ENCODE results near the gene RAET1L. TPM values are rescaled to one million over a fixed set of nuclear protein-coding genes. Genes with fewer than 3 reads are reported as not detected.
A peak's percentile ranks its signal among the peaks of the same experiment; 100 is the strongest.

RAET1L gene
- polyA plus RNA-seq, 3 donors, result not detected

- Mint-ChIP-seq H3K9me3 (peaks cover 0 to 8% (median 5%) of the 10 kb centered on the region in 7 donors), H3K4me3 (peak overlapping the region; percentile 43 to 85), H3K36me3 (peaks cover 0 to 5% of the 10 kb centered on the region in 2 donors), H3K27me3 (ENCODE audit: low read depth in 3 of 3) (peaks cover 78 to 88% (median 84%) of the 10 kb centered on the region in 3 donors), H3K4me1 (peaks cover 12% of the 10 kb centered on the region), H3K27ac (no peak overlapping the region)
- no peak overlapping the region for H3K9ac ChIP-seq (ENCODE audit: insufficient read depth, low read length, poor library complexity, severe bottlenecking)
- H3K27ac ChIP-seq (ENCODE audit: low read depth in 1 of 2, low read length in 2 of 2), result no peak overlapping the region
- H3K4me3 ChIP-seq (replicated peaks in 1 of 3; ENCODE audit: low read depth in 2 of 3, low read length in 3 of 3), result no peak overlapping the region
- intact Hi-C loops (cut with micrococcal nuclease), result no loop called here
- H3K4me2 ChIP-seq (replicated peaks; ENCODE audit: extremely low read depth, low read length, poor library complexity, severe bottlenecking), result no peak overlapping the region
- DNase-seq, result no peak
- 4% methylated on average over 51 of the region's 55 CpGs for WGBS (ENCODE audit: insufficient coverage)
- H3K79me2 ChIP-seq (ENCODE audit: insufficient read depth, low read length), result no peaks in the 10 kb centered on the region
- TF ChIP-seq CTCF (IDR thresholded peaks at IDR 0.05), result no peak
- peaks cover 0 to 24% of the 10 kb centered on the region in 2 donors for H3K9me3 ChIP-seq (replicated peaks in 1 of 2; ENCODE audit: control insufficient read depth in 1 of 2, insufficient read depth in 1 of 2, low read length in 2 of 2)
- H3K36me3 ChIP-seq (replicated peaks in 1 of 2; ENCODE audit: control insufficient read depth in 1 of 2, insufficient read depth in 2 of 2, low read length in 2 of 2), result no peaks in the 10 kb centered on the region
- H2AFZ ChIP-seq (ENCODE audit: insufficient read depth, low read depth, low read length, poor library complexity, severe bottlenecking), result no peak overlapping the region
- no peaks in the 10 kb centered on the region for H4K20me1 ChIP-seq (ENCODE audit: insufficient read depth, low read length)
- peaks cover 52 to 84% of the 10 kb centered on the region in 2 donors for H3K27me3 ChIP-seq (ENCODE audit: control insufficient read depth in 2 of 2, insufficient read depth in 2 of 2, low read length in 2 of 2)
- H3K4me1 ChIP-seq (ENCODE audit: control insufficient read depth in 1 of 2, insufficient read depth in 2 of 2, low read length in 2 of 2), result peaks cover 8 to 9% of the 10 kb centered on the region in 2 donors
These were observed 12.3 kb upstream of the RAET1L start for GRCh38 chr6:150037526-150038201.

- Histone ChIP-seq H3K27me3 (ENCODE audit: control insufficient read depth in 2 of 2, insufficient read depth in 2 of 2, low read length in 2 of 2) (peaks cover 52 to 77% of the 10 kb centered on the region in 2 donors), H2AFZ (ENCODE audit: insufficient read depth, low read depth, low read length, poor library complexity, severe bottlenecking) (no peak overlapping the region), H3K9me3 (replicated peaks in 1 of 2; ENCODE audit: control insufficient read depth in 1 of 2, insufficient read depth in 1 of 2, low read length in 2 of 2) (peaks cover 0 to 24% of the 10 kb centered on the region in 2 donors), H3K4me1 (ENCODE audit: control insufficient read depth in 1 of 2, insufficient read depth in 2 of 2, low read length in 2 of 2) (peaks cover 8 to 9% of the 10 kb centered on the region in 2 donors), H3K27ac (ENCODE audit: low read depth in 1 of 2, low read length in 2 of 2) (no peak overlapping the region), H3K36me3 (replicated peaks in 1 of 2; ENCODE audit: control insufficient read depth in 1 of 2, insufficient read depth in 2 of 2, low read length in 2 of 2) (no peaks in the 10 kb centered on the region), H3K9ac (ENCODE audit: insufficient read depth, low read length, poor library complexity, severe bottlenecking) (no peak overlapping the region), H4K20me1 (ENCODE audit: insufficient read depth, low read length) (no peaks in the 10 kb centered on the region), H3K79me2 (ENCODE audit: insufficient read depth, low read length) (no peaks in the 10 kb centered on the region), H3K4me3 (replicated peaks in 1 of 3; ENCODE audit: low read depth in 2 of 3, low read length in 3 of 3) (no peak overlapping the region), H3K4me2 (replicated peaks; ENCODE audit: extremely low read depth, low read length, poor library complexity, severe bottlenecking) (no peak overlapping the region)
- peaks cover 12% of the 10 kb centered on the region for H3K4me1 Mint-ChIP-seq
- WGBS (ENCODE audit: insufficient coverage), result 76% methylated on average over 5 of the region's 5 CpGs
- H3K27ac Mint-ChIP-seq, result no peak overlapping the region
- TF ChIP-seq CTCF (IDR thresholded peaks at IDR 0.05), result no peak
- no peak for DNase-seq
- peaks cover 76 to 84% (median 81%) of the 10 kb centered on the region in 3 donors for H3K27me3 Mint-ChIP-seq (ENCODE audit: low read depth in 3 of 3)
- H3K36me3 Mint-ChIP-seq, result peaks cover 0 to 5% of the 10 kb centered on the region in 2 donors
- H3K9me3 Mint-ChIP-seq, result peaks cover 0 to 8% (median 5%) of the 10 kb centered on the region in 7 donors
- intact Hi-C loops (cut with micrococcal nuclease), result no loop called here
- peak overlapping the region in 1 of 2 donors; percentile 31 for H3K4me3 Mint-ChIP-seq
These were observed 10.7 kb upstream of the RAET1L start for GRCh38 chr6:150036081-150036480.
